PFSK-1 (cell line): Measurements from ENCODE around the gene DLGAP5.
A peak's percentile ranks its signal among the peaks of the same experiment; 100 is the strongest.

ENCODE experiments used
- FOXP2 ChIP-seq: optimal IDR thresholded peaks from 2 replicates; pipeline ENCODE3; 2011; ENCODE audit warnings: borderline replicate concordance, control low read depth, inconsistent platforms; ENCODE audit not compliant: insufficient read depth; ENCODE audit errors: extremely low read length, extremely low read depth
- POLR2AphosphoS5 ChIP-seq: IDR thresholded peaks from 2 replicates; pipeline ENCODE4 v1.6.1; 2012; ENCODE audit warnings: low read depth, mild to moderate bottlenecking, control low read depth, low read length, moderate library complexity
- REST ChIP-seq, 2 experiments: IDR thresholded peaks; 2 replicates each; pipeline versions ENCODE4 v1.6.1 to v1.8.0; 2011 to 2012; ENCODE audit warnings: low read depth in 2 of 2, low read length in 2 of 2, control low read depth in 1 of 2, inconsistent platforms in 1 of 2, mild to moderate bottlenecking in 1 of 2, moderate library complexity in 1 of 2; ENCODE audit not compliant: insufficient read depth in 1 of 2
- SIN3A ChIP-seq: IDR thresholded peaks from 2 replicates; pipeline ENCODE4 v1.6.1; 2012; ENCODE audit warnings: mild to moderate bottlenecking, low read length, moderate library complexity, borderline replicate concordance; ENCODE audit not compliant: insufficient read depth
- TAF1 ChIP-seq: IDR thresholded peaks from 2 replicates; pipeline ENCODE4 v1.6.1; 2012; ENCODE audit warnings: low read length, control low read depth, borderline replicate concordance; ENCODE audit not compliant: insufficient read depth

- TF ChIP-seq SIN3A: 0 out of 2 replicates have a peak, but pooled peaks have one; percentile 16
- TF ChIP-seq POLR2AphosphoS5: peak; percentile 63; the same call in 1 of the 2 replicates
- no peak for TF ChIP-seq REST (IDR thresholded peaks at IDR 0.05; ENCODE audit: insufficient read depth in 1 of 2, low read depth in 2 of 2, low read length in 2 of 2)
- TF ChIP-seq TAF1: no peak
- no peak for TF ChIP-seq FOXP2
Observed at GRCh38 chr14:55191203-55192053, at the start of gene DLGAP5.
